ENCODE results near the gene SLC17A1. TPM values are rescaled to one million over a fixed set of nuclear protein-coding genes. Genes with fewer than 3 reads are reported as not detected.

Gene SLC17A1
- total and polyA plus RNA-seq, 2 of the 13 experiments (the other 11 are each of a cell fraction or from before 2014, with no cell fraction given): 0.09 to 2.1 TPM

DNA sequence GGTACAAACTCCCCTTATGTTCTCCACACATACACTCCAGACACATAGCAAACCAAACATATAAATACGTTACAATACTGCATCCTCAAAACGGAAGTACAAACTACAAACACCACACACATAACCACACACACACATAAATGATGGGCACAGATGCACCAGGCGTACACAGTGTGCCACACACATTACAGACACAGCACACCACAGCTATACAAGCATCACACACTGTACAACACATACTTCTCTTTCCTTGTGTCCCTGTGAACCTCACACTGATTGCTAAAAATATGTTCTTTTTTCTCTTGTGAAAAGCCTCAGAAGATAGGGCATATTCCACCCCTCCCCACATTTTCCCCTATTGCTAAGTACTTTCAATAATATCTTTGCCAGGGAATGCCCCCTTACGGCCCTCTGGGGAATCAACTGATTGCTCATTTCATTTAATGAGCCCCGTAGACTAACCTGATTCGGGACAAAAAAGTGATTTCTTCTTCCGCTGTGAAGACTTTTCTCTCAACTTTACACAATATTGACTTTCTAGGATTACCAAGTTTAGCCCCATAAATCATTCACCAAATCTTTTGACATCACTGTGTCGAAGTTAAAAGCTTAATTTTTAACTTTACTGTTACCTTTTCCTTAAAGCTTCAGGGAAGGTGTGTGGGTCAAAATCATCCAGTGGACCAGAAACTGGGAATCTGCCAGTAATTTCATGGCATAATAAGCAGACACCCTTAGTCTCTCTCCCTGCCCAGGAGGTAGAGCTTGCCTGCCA, at the start of gene SLC17A1 (continued):
- TF ChIP-seq, protein P1, sequence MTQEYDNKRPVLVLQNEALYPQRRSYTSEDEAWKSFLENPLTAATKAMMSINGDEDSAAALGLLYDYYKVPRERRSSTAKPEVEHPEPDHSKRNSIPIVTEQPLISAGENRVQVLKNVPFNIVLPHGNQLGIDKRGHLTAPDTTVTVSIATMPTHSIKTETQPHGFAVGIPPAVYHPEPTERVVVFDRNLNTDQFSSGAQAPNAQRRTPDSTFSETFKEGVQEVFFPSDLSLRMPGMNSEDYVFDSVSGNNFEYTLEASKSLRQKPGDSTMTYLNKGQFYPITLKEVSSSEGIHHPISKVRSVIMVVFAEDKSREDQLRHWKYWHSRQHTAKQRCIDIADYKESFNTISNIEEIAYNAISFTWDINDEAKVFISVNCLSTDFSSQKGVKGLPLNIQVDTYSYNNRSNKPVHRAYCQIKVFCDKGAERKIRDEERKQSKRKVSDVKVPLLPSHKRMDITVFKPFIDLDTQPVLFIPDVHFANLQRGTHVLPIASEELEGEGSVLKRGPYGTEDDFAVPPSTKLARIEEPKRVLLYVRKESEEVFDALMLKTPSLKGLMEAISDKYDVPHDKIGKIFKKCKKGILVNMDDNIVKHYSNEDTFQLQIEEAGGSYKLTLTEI (CRISPR knock-in tag; conservative IDR thresholded peaks at IDR 0.05): no peak
- TF ChIP-seq ZNF703 (CRISPR knock-in tag; IDR thresholded peaks at IDR 0.05; ENCODE audit: borderline replicate concordance) (no peak), ZNF33A (CRISPR knock-in tag; IDR thresholded peaks at IDR 0.05; ENCODE audit: borderline replicate concordance) (no peak), CENPT (CRISPR knock-in tag; IDR thresholded peaks at IDR 0.05; ENCODE audit: low read depth) (no peak), REPIN1 (CRISPR knock-in tag; IDR thresholded peaks at IDR 0.05; ENCODE audit: borderline replicate concordance, low read depth) (peak; percentile 63; the same call in 1 of the 2 replicates), TCF7 (IDR thresholded peaks at IDR 0.05; ENCODE audit: low read depth) (0 out of 2 replicates have a peak, but pooled peaks have one; percentile 16), GZF1 (CRISPR knock-in tag; IDR thresholded peaks at IDR 0.05) (no peak), PITX1 (CRISPR knock-in tag; IDR thresholded peaks at IDR 0.05) (peak; percentile 44; the same call in 1 of the 2 replicates), NR2F6 (IDR thresholded peaks at IDR 0.05) (peak; percentile 53; the same call in 1 of the 2 replicates), NR2F6 (CRISPR knock-in tag; IDR thresholded peaks at IDR 0.05) (peak; percentile 57; the same call in 1 of the 2 replicates), ZSCAN22 (CRISPR knock-in tag; IDR thresholded peaks at IDR 0.05) (no peak), LCORL (IDR thresholded peaks at IDR 0.05) (no peak), LCORL (CRISPR knock-in tag; IDR thresholded peaks at IDR 0.05) (peak; percentile 18; the same call in 1 of the 2 replicates), ZMYM4 (CRISPR knock-in tag; IDR thresholded peaks at IDR 0.05) (peak; percentile 51), NBN (conservative IDR thresholded peaks at IDR 0.05) (0 out of 2 replicates have a peak, but pooled peaks have one; percentile 44), U2AF1 (optimal IDR thresholded peaks at IDR 0.05; ENCODE audit: low read depth, low read length) (no peak), MTA3 (CRISPR knock-in tag; IDR thresholded peaks at IDR 0.05) (no peak)
- TF ChIP-seq, protein P2, sequence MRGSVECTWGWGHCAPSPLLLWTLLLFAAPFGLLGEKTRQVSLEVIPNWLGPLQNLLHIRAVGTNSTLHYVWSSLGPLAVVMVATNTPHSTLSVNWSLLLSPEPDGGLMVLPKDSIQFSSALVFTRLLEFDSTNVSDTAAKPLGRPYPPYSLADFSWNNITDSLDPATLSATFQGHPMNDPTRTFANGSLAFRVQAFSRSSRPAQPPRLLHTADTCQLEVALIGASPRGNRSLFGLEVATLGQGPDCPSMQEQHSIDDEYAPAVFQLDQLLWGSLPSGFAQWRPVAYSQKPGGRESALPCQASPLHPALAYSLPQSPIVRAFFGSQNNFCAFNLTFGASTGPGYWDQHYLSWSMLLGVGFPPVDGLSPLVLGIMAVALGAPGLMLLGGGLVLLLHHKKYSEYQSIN (CRISPR knock-in tag; IDR thresholded peaks at IDR 0.05; ENCODE audit: borderline replicate concordance): no peak
- TF ChIP-seq, protein P3, sequence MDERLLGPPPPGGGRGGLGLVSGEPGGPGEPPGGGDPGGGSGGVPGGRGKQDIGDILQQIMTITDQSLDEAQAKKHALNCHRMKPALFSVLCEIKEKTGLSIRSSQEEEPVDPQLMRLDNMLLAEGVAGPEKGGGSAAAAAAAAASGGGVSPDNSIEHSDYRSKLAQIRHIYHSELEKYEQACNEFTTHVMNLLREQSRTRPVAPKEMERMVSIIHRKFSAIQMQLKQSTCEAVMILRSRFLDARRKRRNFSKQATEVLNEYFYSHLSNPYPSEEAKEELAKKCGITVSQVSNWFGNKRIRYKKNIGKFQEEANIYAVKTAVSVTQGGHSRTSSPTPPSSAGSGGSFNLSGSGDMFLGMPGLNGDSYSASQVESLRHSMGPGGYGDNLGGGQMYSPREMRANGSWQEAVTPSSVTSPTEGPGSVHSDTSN (CRISPR knock-in tag; IDR thresholded peaks at IDR 0.05): peak; percentile 52; the same call in 1 of the 2 replicates
- TF ChIP-seq, protein P4, sequence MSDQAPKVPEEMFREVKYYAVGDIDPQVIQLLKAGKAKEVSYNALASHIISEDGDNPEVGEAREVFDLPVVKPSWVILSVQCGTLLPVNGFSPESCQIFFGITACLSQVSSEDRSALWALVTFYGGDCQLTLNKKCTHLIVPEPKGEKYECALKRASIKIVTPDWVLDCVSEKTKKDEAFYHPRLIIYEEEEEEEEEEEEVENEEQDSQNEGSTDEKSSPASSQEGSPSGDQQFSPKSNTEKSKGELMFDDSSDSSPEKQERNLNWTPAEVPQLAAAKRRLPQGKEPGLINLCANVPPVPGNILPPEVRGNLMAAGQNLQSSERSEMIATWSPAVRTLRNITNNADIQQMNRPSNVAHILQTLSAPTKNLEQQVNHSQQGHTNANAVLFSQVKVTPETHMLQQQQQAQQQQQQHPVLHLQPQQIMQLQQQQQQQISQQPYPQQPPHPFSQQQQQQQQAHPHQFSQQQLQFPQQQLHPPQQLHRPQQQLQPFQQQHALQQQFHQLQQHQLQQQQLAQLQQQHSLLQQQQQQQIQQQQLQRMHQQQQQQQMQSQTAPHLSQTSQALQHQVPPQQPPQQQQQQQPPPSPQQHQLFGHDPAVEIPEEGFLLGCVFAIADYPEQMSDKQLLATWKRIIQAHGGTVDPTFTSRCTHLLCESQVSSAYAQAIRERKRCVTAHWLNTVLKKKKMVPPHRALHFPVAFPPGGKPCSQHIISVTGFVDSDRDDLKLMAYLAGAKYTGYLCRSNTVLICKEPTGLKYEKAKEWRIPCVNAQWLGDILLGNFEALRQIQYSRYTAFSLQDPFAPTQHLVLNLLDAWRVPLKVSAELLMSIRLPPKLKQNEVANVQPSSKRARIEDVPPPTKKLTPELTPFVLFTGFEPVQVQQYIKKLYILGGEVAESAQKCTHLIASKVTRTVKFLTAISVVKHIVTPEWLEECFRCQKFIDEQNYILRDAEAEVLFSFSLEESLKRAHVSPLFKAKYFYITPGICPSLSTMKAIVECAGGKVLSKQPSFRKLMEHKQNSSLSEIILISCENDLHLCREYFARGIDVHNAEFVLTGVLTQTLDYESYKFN (CRISPR knock-in tag; conservative IDR thresholded peaks at IDR 0.05): peak; percentile 81
- TF ChIP-seq, protein P5, sequence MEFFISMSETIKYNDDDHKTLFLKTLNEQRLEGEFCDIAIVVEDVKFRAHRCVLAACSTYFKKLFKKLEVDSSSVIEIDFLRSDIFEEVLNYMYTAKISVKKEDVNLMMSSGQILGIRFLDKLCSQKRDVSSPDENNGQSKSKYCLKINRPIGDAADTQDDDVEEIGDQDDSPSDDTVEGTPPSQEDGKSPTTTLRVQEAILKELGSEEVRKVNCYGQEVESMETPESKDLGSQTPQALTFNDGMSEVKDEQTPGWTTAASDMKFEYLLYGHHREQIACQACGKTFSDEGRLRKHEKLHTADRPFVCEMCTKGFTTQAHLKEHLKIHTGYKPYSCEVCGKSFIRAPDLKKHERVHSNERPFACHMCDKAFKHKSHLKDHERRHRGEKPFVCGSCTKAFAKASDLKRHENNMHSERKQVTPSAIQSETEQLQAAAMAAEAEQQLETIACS (CRISPR knock-in tag; IDR thresholded peaks at IDR 0.05): no peak

All from HepG2 (cell line).